ENCODE measurements around the gene CCDC174.

DNA sequence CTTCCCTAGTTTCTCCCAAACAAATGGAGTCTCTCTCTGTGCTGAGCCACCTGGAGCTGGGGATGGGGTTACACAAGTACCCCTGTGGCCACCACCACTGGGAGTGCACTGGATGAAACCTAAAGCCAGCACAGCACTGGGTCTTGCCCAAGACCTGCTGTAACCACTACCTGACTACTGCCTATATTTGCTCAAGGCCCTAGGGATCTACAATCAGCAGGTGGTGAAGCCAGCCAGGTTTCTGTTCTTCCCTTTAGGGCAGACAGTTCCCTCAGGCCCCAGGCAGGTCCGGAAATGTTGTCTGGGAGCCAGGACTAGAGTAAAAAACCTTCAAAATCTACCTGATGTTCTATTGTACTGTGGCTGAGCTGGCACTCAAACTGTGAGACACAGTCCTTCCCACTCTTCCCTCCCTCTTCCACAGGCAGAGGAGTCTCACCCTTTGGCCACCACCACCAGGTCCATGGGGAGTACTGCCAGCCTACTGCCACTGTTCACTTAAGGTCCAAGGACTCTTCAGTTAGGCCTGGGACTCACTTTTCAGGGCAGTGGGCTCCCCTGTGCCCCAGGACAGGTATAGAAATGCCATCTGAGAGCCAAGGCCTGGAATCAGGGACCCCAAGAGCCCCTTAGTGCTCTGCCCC is 47.2 kb downstream of the CCDC174 start:
- TF ChIP-seq FOXM1 (IDR thresholded peaks at IDR 0.05; ENCODE audit: borderline replicate concordance), result no peak
- TF ChIP-seq FOXK2 (IDR thresholded peaks at IDR 0.05), result no peak
- TF ChIP-seq SP1 (IDR thresholded peaks at IDR 0.05), result no peak
- no peak for TF ChIP-seq SUZ12 (IDR thresholded peaks at IDR 0.05)
- TF ChIP-seq FOXA1 (IDR thresholded peaks at IDR 0.05), result no peak
- no peak for TF ChIP-seq BHLHE40 (IDR thresholded peaks at IDR 0.05; ENCODE audit: borderline replicate concordance)
- TF ChIP-seq L3MBTL2 (conservative IDR thresholded peaks at IDR 0.05), result no peak
- no peak for TF ChIP-seq ELF4 (IDR thresholded peaks at IDR 0.05)
- no peak for TF ChIP-seq ARNT (IDR thresholded peaks at IDR 0.05)
- TF ChIP-seq TARDBP (IDR thresholded peaks at IDR 0.05), result no peak
- no peak for TF ChIP-seq LEF1 (IDR thresholded peaks at IDR 0.05; ENCODE audit: borderline replicate concordance)
